ENCODE results near the gene SDS.

DNA sequence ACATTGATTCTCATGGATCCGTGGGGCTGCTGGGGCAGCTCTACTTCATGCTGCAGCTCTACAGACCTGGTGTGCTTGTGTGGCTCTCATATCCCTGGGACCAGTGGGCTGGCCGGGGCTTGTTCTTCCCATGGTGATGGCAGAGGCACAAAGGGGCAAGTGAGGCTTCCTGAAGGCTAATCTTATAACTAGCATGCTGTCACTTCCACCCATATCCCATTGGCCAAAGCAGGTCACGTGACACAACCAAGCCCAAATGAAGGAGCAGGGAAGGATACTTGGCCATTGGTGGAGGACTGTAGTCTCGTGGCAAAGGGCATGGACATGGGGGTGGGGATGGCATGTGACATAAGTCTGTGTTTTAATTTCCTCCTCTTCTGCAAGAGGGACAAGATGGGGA, 35.4 kb downstream of the SDS start:
- TF ChIP-seq, protein P1, sequence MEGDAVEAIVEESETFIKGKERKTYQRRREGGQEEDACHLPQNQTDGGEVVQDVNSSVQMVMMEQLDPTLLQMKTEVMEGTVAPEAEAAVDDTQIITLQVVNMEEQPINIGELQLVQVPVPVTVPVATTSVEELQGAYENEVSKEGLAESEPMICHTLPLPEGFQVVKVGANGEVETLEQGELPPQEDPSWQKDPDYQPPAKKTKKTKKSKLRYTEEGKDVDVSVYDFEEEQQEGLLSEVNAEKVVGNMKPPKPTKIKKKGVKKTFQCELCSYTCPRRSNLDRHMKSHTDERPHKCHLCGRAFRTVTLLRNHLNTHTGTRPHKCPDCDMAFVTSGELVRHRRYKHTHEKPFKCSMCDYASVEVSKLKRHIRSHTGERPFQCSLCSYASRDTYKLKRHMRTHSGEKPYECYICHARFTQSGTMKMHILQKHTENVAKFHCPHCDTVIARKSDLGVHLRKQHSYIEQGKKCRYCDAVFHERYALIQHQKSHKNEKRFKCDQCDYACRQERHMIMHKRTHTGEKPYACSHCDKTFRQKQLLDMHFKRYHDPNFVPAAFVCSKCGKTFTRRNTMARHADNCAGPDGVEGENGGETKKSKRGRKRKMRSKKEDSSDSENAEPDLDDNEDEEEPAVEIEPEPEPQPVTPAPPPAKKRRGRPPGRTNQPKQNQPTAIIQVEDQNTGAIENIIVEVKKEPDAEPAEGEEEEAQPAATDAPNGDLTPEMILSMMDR (IDR thresholded peaks at IDR 0.05) = no peak
- no peak for TF ChIP-seq POLR2A (IDR thresholded peaks at IDR 0.05)

All from adrenal gland (tissue), 5 donors.